Measurements from ENCODE around the gene IKBKE.

IKBKE gene

GRCh38 chr1:206514813-206515387 lies 44.6 kb downstream of the IKBKE start:
- no peak for DNase-seq

GRCh38 chr1:206516728-206516990 lies 46.4 kb downstream of the IKBKE start:
- DNase-seq: no peak

- DNase-seq: no peak
Observed at GRCh38 chr1:206517784-206518183, 47.5 kb downstream of the IKBKE start.

GRCh38 chr1:206518206-206518605 lies 47.9 kb downstream of the IKBKE start:
- DNase-seq: no peak

GRCh38 chr1:206518743-206519142 lies 48.5 kb downstream of the IKBKE start:
- DNase-seq: no peak

- no peak for DNase-seq
Observed at GRCh38 chr1:206521127-206521526, 50.9 kb downstream of the IKBKE start.

- no peak for DNase-seq
Observed at GRCh38 chr1:206521694-206522402, 51.6 kb downstream of the IKBKE start.

GRCh38 chr1:206524739-206525364 lies 54.6 kb downstream of the IKBKE start:
- DNase-seq: no peak

GRCh38 chr1:206526064-206526911 lies 56.0 kb downstream of the IKBKE start:
- DNase-seq: no peak

GRCh38 chr1:206529425-206529824 lies 59.1 kb downstream of the IKBKE start:
- DNase-seq: no peak

GRCh38 chr1:206532368-206532767 lies 62.1 kb downstream of the IKBKE start:
- no peak for DNase-seq

- no peak for DNase-seq
Observed at GRCh38 chr1:206534552-206534951, 64.3 kb downstream of the IKBKE start.

GRCh38 chr1:206535853-206536188 lies 65.5 kb downstream of the IKBKE start:
- no peak for DNase-seq

GRCh38 chr1:206537141-206537540 lies 66.9 kb downstream of the IKBKE start:
- DNase-seq: no peak

GRCh38 chr1:206538086-206538770 lies 68.0 kb downstream of the IKBKE start:
- DNase-seq: no peak

GRCh38 chr1:206538901-206539640 lies 68.8 kb downstream of the IKBKE start:
- no peak for DNase-seq

- DNase-seq: no peak
Observed at GRCh38 chr1:206540044-206540780, 69.9 kb downstream of the IKBKE start.

GRCh38 chr1:206541236-206541833 lies 71.1 kb downstream of the IKBKE start:
- no peak for DNase-seq

GRCh38 chr1:206544562-206545257 lies 74.4 kb downstream of the IKBKE start:
- peak; percentile 28 for DNase-seq

- no peak for DNase-seq
Observed at GRCh38 chr1:206545351-206545750, 75.1 kb downstream of the IKBKE start.
